RKO (cell line): ENCODE results near the gene GRIA3.

Experiments used
- DNase-seq: peaks from one replicate; pipeline ENCODE4 v3.0.0-alpha.2; 2016; ENCODE audit warnings: low spot score

GRIA3 gene

GRCh38 chrX:123199338-123199737, 15.3 kb downstream of the GRIA3 start:
- no peak for DNase-seq

DNA sequence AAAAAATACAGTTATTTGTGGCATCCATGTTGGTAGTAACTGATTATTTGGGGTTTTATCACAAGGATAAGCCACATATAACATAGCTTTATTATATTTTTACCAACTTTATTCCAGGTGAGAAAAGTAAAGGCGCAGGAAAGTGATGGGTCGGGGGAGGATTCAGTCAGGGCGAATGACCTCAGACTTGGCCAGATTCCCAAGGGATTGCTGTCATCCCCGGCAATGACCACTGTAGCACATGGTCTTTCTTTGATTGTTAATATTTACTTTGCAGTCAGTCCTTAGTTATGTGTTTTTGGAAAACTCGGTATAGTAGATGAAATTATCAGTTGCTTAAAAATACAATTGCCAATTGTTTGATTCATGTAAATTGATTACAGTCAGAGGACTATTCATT, 17.6 kb downstream of the GRIA3 start:
- DNase-seq, result no peak

DNA sequence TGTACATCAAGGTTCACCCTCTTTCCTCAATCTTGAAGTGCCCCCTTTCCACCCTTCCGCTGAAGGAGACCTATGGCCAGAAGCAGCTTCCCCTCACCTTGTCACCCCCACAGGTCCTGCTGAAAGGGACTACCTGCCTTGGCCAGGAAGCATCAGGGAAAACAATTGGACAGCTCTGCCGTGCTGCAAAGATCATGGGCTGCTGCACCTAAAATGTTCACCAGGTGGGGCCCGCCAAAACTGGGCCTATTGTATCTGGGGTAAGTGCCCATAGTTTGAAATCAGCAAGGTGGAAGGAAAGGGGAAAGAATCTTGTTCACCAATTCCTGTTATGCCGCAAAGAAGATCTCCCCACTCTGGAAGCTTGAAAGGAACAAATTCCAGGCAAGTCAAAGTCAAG, 18.4 kb downstream of the GRIA3 start:
- no peak for DNase-seq

- DNase-seq, result no peak
Observed at GRCh38 chrX:123203772-123204171, 19.7 kb downstream of the GRIA3 start.

- DNase-seq, result no peak
Observed at GRCh38 chrX:123206176-123206575, 22.1 kb downstream of the GRIA3 start.

- no peak for DNase-seq
Observed at GRCh38 chrX:123210252-123210651, 26.2 kb downstream of the GRIA3 start.

GRCh38 chrX:123215397-123216089, 31.5 kb downstream of the GRIA3 start:
- DNase-seq, result no peak

GRCh38 chrX:123217077-123217476, 33.0 kb downstream of the GRIA3 start:
- DNase-seq, result no peak

DNA sequence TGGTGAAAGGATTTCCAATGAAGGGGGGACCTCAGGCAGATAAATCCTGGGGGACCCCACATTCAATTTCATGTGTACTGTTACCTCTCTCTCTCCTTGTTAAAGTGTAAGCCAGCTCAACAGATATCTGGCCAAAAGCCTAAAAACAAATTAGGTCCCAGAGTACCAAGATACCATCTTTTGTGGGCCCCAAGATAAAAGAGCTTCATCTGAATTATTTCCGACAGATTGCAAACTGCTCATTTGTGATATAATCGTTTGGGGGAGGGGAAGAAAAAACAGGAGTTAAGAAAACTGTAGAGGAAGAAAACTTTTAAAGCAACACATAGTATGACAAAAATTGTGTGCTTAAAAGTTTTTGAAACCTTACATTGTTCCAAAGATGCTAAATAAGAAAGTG, 33.6 kb downstream of the GRIA3 start:
- DNase-seq, result no peak

DNA sequence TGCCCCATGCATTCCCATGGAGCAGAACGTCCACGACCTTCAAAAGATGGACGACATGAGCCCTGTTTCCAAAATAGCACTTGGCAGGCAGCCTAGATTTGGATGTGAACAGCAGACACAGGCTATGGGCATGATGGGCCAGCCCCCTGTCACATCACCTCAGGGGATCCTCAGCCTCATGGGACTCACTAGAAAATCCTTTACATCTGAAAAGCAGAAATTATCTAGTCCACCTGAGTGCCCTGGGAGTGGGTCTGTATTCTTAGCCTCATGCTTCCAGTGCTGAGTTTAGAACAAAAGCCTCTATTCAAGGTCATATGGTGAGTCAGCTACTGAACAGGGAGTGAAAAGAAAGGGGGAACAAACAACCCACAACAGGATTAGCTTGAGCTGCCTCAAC, 35.8 kb downstream of the GRIA3 start:
- no peak for DNase-seq

DNA sequence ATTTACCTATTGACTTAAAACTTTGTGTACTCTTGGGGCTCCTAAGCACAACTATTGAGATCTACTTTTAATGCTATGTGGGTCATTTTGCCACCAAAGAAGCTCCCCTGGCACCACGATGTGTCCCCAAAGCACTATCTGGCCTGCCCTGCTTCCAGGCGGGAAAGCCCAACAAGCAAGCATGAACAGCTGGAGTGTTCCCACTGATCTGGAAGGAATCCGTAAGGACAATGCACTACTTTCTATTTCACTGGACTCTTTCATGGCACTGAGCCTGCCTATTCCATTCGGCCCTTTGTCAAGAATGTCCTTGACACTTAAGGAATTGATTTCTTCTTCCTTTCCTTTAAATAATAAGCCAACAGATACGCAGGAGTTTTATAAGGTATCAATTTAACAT, 38.8 kb downstream of the GRIA3 start:
- DNase-seq, result no peak

DNA sequence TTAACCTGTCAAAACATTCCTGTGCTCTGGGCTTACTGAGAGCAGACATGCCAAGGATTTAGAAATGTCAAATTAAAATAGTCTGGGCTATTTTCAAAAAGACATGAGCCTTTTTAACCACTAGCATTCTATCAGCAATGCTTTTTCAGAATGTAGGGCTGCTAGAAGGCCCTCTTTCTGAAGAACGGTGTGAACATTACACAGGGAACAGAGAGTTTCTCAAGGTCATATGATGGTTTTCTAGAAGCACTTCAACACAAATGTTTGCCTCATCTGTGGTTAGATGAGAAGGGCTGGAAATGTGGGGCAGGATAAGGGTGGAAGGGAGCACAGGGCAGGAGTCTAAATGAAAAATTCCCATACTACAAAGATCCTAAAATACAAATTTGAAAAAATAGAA, 39.3 kb downstream of the GRIA3 start:
- DNase-seq, result no peak

GRCh38 chrX:123223859-123224258, 39.8 kb downstream of the GRIA3 start:
- no peak for DNase-seq

- no peak for DNase-seq
Observed at GRCh38 chrX:123230798-123231197, 46.7 kb downstream of the GRIA3 start.

DNA sequence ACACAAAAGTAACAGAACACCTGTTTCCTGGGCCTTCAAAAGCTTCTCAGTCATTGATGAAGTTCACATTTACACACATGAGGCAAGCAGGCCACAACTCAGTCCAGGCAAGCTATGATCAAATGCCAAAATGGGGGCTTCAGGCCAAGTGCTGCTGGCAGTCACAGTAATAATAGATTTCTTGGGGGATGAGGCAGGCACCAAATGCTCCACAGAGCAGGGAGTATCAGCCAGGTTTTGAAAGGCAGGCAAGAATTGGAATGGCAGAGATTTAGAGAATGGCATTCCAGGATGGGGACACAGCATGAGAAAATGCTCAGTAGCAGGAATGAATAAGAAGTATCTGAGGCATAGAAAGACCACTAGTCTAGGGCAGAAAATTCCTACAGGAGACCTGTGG, 52.8 kb downstream of the GRIA3 start:
- DNase-seq, result no peak

GRCh38 chrX:123237271-123237670, 53.2 kb downstream of the GRIA3 start:
- DNase-seq, result no peak

DNA sequence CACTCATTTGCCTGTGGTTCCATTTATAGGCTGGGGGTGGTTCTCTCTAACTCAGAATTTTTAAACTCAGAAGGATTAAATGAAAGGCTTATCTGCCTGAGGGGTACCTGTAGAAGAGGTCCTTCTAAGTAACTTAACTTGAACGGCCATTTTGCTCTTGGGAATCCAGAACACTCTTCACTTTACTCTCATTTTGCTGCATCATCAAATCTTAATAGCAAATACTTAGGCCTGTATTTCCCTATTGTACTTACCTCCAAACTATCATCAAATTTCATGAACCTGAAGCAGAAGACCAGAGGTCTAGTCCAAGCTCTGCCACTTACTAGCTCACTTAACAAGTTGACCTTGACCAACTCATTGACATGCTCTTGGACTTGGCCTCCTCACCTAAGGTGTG, 70.4 kb downstream of the GRIA3 start:
- DNase-seq, result no peak

DNA sequence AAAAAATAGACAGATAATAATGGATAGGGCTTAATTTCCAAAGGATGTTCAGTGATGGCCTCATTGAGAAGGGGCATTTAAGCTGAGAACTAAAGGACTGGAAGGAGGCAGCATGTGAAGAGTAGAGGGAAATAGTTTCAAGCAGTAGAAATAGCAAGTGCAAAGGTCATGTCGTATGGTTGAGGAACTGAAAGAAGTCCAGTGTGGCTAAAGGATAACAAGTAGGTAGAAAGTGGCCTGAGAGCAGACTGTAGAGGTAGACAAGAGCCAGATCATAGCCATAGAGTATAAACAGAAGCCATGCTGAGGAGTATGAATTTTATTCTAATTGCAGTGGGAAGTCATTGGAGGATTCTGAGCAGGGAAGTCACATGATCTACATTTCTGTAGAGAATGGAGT, 72.3 kb downstream of the GRIA3 start:
- no peak for DNase-seq

DNA sequence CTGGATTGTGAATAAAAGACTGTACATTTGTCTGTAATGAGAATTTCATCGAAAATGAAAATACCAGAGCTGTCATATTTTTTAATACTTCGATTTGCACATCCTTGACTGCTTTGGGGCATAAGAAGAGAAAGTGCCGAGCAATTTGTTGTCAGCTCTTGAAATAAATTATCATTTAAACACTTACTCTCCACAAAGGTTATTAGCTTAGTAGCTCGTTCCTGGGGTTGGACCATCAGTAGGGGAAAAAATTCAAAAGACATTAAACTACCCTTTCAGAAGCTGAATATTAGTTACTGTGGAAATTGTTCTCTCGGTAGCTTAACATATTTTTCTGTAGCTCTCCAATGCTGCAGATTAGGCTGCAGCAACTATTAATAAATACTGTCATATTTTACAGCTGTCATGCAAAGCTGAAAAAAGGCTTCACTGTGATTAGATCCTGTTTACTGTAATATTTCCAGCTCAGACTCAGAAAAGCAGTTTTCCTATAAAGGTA, 76.9 kb downstream of the GRIA3 start:
- DNase-seq, result no peak

DNA sequence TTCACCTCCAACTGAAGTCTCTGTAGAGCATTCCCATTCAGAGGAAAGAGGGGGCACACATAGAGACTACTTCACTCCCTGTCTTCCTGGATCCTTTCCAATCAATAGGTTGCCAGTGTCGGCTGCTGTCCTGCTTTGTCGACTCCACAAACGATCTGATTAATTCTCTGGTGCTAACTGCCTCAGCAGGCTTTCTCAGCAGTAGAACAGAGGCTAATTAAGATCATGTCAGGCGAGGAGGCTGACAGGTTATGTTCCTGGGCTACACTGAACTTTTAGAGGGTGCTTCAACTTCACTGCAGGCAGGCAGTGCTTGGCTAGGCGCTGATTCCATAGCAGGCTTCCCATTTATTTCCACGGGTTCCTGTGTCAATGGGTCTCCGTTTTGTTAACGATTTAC, 79.2 kb downstream of the GRIA3 start:
- DNase-seq, result no peak

- DNase-seq, result no peak
Observed at GRCh38 chrX:123263747-123264146, 79.7 kb downstream of the GRIA3 start.

DNA sequence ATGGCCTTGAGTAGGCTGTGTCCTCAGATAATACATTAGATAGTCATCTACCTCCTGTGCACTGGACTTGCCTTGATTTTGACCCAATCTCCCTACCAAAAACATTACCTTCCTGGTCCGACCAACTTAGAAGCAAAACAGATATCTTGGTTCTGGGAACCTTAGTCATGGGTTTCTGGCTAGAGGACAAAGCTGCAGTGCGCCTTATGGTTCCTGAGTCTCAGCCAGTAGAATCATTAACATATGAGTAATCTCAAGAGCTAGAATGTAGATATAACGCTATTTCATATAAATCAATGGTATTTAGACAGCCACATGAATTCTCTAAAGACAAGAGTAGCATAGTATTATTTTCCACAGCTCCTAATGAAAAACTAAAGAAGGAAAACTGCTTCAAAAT, 83.1 kb downstream of the GRIA3 start:
- no peak for DNase-seq

DNA sequence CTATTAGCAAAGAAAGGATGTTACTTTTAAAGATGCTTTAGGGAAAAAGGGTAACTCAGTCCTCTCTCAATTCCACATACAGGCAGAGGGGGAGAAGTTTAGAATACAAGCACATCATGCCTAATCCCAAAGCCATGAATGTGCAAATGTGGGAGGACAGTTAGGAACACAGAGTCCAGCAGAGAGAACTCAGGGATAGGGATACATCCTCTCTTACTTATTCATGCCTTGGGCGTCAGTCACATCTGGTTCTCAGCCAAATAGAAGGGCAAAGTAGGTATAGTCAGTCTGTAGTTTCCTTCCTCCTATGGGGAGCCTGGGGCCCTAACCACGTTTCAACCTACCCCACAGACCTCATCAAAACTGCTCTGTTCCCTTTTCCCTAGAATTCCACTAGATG, 87.8 kb downstream of the GRIA3 start:
- DNase-seq, result no peak

DNA sequence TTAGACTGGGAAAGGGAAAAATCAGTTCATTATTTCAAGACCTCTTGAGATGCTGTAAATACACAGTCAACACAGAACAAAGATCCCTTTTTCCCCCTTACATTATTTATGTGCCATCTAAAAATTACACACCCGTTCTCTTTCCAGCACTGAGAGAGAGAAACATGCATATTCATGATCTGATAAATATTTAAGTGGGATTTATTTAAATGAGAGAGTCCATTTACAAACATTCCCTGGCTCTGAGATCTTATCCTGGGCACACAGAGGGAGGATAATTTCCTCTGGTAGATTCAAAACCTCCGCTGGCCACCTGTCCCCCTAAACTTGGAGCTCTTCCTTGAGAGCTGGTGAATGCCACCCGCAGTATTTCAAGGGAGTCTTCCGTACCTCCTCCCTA, 88.6 kb downstream of the GRIA3 start:
- DNase-seq, result no peak

DNA sequence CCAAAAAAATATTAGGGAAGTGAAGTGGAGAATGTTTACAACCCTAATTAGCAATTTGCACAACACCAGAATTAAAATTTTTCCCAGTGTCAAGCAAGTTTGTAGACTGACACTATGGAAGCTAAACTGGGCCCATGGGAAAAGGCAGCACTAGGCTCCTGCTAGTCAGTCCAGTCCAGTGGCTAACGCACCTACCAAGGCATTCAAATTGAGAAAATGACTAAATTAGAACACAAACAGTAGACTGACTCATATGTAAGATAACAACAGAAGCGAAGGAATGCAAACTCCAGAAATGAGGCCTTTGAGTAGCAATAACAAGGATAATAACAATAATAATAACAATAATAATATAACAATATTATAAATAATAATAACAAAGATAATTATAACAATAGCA, 90.7 kb downstream of the GRIA3 start:
- DNase-seq, result no peak
